Suprapubic skin (tissue), 4 donors: Measurements from ENCODE around the gene CNPY3.

ENCODE experiments used
- EP300 ChIP-seq: sonication (generic); formaldehyde crosslinking; IDR thresholded peaks from one replicate; pipeline ENCODE4 v1.6.1; 2017; ENCODE audit warnings: antibody characterized with exemption
- POLR2A ChIP-seq, 2 donors: fragments of 450-650 bp; IDR thresholded peaks; one replicate each; pipeline ENCODE4 v1.6.1; 2017; ENCODE audit warnings: antibody characterized with exemption in 2 of 2, mild to moderate bottlenecking in 2 of 2, moderate library complexity in 2 of 2
- POLR2AphosphoS5 ChIP-seq, 3 donors: sonication (generic); formaldehyde crosslinking; IDR thresholded peaks; one replicate each; pipeline ENCODE4 v1.6.1; 2017; ENCODE audit warnings: antibody characterized with exemption in 3 of 3
- TF ChIP-seq, protein P1 (sequence below), 2 donors: fragments of 200-600 bp in 1 of 2; fragments of 450-650 bp in 1 of 2; sonication (generic) in 1 of 2; IDR thresholded peaks; one replicate each; pipeline ENCODE4 v1.5.1; 2016 to 2019; ENCODE audit warnings: antibody characterized with exemption in 2 of 2, mild to moderate bottlenecking in 1 of 2, moderate library complexity in 1 of 2

DNA sequence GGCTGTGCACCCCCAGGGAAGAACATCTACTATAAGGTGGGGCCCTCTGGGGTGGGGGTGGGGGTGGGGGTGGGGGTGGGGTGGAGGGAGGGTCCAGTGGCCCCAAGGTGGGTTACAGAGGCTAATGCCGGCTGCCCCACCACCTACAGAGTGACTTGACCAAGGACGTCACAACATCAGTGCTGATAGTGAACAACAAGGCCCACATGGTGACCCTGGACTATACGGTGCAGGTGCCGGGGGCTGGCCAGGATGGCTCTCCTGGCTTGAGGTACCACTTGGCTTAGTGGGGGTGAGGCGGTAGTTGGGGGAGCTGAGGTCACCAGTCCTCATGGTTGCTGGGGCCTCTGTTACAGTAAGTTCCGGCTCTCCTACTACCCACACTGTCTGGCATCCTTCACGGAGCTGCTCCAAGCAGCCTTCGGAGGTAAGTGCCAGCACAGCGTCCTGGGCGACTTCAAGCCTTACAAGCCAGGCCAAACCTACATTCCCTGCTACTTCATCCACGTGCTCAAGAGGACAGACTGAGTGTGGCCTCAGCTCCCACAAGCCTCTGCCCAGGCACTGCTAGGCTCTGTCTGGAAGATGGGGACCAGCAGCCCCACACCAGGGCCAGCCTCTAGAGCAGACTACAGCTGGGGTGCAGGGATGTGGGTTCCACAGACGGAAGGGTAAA is 34.0 kb downstream of the CNPY3 start:
- no peak for TF ChIP-seq POLR2A (IDR thresholded peaks at IDR 0.05)
- TF ChIP-seq, protein P1, sequence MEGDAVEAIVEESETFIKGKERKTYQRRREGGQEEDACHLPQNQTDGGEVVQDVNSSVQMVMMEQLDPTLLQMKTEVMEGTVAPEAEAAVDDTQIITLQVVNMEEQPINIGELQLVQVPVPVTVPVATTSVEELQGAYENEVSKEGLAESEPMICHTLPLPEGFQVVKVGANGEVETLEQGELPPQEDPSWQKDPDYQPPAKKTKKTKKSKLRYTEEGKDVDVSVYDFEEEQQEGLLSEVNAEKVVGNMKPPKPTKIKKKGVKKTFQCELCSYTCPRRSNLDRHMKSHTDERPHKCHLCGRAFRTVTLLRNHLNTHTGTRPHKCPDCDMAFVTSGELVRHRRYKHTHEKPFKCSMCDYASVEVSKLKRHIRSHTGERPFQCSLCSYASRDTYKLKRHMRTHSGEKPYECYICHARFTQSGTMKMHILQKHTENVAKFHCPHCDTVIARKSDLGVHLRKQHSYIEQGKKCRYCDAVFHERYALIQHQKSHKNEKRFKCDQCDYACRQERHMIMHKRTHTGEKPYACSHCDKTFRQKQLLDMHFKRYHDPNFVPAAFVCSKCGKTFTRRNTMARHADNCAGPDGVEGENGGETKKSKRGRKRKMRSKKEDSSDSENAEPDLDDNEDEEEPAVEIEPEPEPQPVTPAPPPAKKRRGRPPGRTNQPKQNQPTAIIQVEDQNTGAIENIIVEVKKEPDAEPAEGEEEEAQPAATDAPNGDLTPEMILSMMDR (IDR thresholded peaks at IDR 0.05): no peak
- no peak for TF ChIP-seq POLR2AphosphoS5 (IDR thresholded peaks at IDR 0.05)
- no peak for TF ChIP-seq EP300
